Activated CD4-positive, alpha-beta T cell treated with anti-CD3 and anti-CD28 coated beads, Interleukin-2, amount 10 ng/mL, durations not matched to agents 24 days and 14 days (primary cell): Measurements from ENCODE around the gene PPP2R1B. TPM values are rescaled to one million over a fixed set of nuclear protein-coding genes. Genes with fewer than 3 reads are reported as not detected.

Experiments used
- DNase-seq: peaks from one replicate; pipeline ENCODE4 v3.0.0; 2022
- H3K27ac Mint-ChIP-seq: one replicate; pipeline ENCODE4 v1.8.0; 2022; ENCODE audit warnings: mild to moderate bottlenecking, mixed read lengths
- H3K27me3 Mint-ChIP-seq: one replicate; pipeline ENCODE4 v1.8.0; 2022; ENCODE audit warnings: mixed read lengths
- H3K36me3 Mint-ChIP-seq: one replicate; pipeline ENCODE4 v1.8.0; 2022; ENCODE audit warnings: low read depth, mild to moderate bottlenecking, mixed read lengths
- H3K4me1 Mint-ChIP-seq: one replicate; pipeline ENCODE4 v1.8.0; 2021; ENCODE audit warnings: mixed read lengths
- H3K4me3 Mint-ChIP-seq: one replicate; pipeline ENCODE4 v1.8.0; 2022; ENCODE audit warnings: mild to moderate bottlenecking, moderate library complexity, mixed read lengths
- H3K9me3 Mint-ChIP-seq: one replicate; pipeline ENCODE4 v1.8.0; 2021; ENCODE audit warnings: mixed read lengths
- intact Hi-C: fragments of 100-400 bp; cut with micrococcal nuclease; formaldehyde crosslinking; loops from one replicate; pipeline ENCODE4 v1.15.1; 2023
- total RNA-seq: library from RNA; stranded (reverse); gene quantifications from 2 replicates; pipeline ENCODE4 v1.2.3, GENCODE V29; 2022

Gene PPP2R1B
- total RNA-seq, 1 donor from 2014 or later: 63.2 TPM

DNA sequence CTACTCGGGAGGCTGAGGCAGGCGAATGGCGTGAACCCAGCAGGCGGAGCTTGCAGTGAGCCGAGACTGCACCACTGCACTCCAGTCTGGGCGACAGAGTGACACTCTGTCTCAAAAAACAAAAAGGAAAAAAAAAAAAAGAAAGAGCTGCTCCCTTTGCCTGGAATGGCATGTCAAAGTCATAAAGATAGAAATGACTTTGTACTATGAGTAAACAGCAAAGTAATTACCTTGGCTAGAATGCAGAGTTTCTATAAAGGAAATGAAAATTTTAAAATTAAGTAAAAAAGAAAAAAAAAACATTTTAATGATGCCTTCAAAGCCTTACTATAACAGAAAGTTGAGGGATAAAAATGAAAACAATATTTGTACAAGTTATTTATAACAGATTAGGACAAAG lies 10.1 kb downstream of the PPP2R1B start:
- no peaks in the 10 kb centered on the region for H3K9me3 Mint-ChIP-seq
- intact Hi-C loops: no loop called here
- H3K4me3 Mint-ChIP-seq: no peak overlapping the region
- H3K27me3 Mint-ChIP-seq: no peaks in the 10 kb centered on the region
- peaks cover 55% of the 10 kb centered on the region for H3K36me3 Mint-ChIP-seq
- DNase-seq: no peak
- no peak overlapping the region for H3K27ac Mint-ChIP-seq
- H3K4me1 Mint-ChIP-seq: no peaks in the 10 kb centered on the region

- H3K27me3 Mint-ChIP-seq: no peaks in the 10 kb centered on the region
- H3K4me1 Mint-ChIP-seq: no peaks in the 10 kb centered on the region
- peaks cover 55% of the 10 kb centered on the region for H3K36me3 Mint-ChIP-seq
- no peaks in the 10 kb centered on the region for H3K9me3 Mint-ChIP-seq
- no peak overlapping the region for H3K4me3 Mint-ChIP-seq
- no peak overlapping the region for H3K27ac Mint-ChIP-seq
- no peak for DNase-seq
- intact Hi-C loops: no loop called here
Measured at GRCh38 chr11:111749646-111750045, 16.5 kb downstream of the PPP2R1B start.

- DNase-seq: no peak
- H3K4me1 Mint-ChIP-seq: no peaks in the 10 kb centered on the region
- no peak overlapping the region for H3K27ac Mint-ChIP-seq
- intact Hi-C loops: no loop called here
- peaks cover 59% of the 10 kb centered on the region for H3K36me3 Mint-ChIP-seq
- no peaks in the 10 kb centered on the region for H3K27me3 Mint-ChIP-seq
- no peaks in the 10 kb centered on the region for H3K9me3 Mint-ChIP-seq
- no peak overlapping the region for H3K4me3 Mint-ChIP-seq
Measured at GRCh38 chr11:111748035-111748804, 18.0 kb downstream of the PPP2R1B start.

DNA sequence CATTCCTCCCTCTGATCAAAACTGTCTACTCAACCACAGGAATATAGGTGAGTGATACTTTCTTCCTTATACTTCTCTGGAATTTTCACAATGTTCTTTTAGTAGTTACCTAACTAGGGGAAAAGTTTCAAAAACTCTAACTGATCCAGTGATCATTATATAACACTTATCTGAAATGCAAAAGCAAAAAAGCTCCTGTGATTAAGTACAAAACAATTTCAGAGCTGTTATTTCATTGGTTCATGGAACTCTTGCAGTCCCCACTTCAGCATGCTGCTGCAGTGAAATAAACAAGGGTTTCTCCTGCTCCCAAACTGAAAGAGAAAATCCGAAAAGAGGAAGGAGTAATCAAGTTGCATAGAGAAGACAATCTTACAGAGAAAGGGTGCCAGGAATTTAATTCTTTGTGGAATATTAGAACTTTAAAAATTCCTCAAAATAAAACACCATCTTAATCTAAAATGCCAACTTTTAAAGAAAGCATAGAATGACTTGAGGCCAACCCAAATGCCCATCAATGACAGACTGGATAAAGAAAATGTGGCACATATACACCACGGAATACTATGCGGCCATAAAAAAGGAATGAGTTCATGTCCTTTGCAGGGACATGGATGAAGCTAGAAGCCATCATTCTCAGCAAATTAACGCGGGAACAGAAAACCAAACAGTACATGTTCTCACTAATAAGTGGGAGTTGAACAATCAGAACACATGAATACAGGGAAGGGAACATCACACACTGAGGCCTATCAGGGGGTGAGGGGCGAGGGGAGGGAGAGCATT lies 20.3 kb downstream of the PPP2R1B start:
- Mint-ChIP-seq H3K4me3 (no peak overlapping the region), H3K36me3 (peaks cover 66% of the 10 kb centered on the region), H3K4me1 (no peaks in the 10 kb centered on the region), H3K27me3 (no peaks in the 10 kb centered on the region), H3K27ac (no peak overlapping the region), H3K9me3 (no peaks in the 10 kb centered on the region)
- intact Hi-C loops: no loop called here
- no peak for DNase-seq

- Mint-ChIP-seq H3K27me3 (no peaks in the 10 kb centered on the region), H3K36me3 (peaks cover 64% of the 10 kb centered on the region), H3K27ac (no peak overlapping the region), H3K4me3 (no peak overlapping the region), H3K9me3 (no peaks in the 10 kb centered on the region), H3K4me1 (peaks cover 1% of the 10 kb centered on the region)
- no peak for DNase-seq
- intact Hi-C loops: no loop called here
Measured at GRCh38 chr11:111743700-111744099, 22.5 kb downstream of the PPP2R1B start.

GRCh38 chr11:111741751-111742150 lies 24.4 kb downstream of the PPP2R1B start:
- intact Hi-C loops: no loop called here
- peaks cover 54% of the 10 kb centered on the region for H3K36me3 Mint-ChIP-seq
- H3K27ac Mint-ChIP-seq: no peak overlapping the region
- no peaks in the 10 kb centered on the region for H3K9me3 Mint-ChIP-seq
- no peaks in the 10 kb centered on the region for H3K27me3 Mint-ChIP-seq
- H3K4me3 Mint-ChIP-seq: no peak overlapping the region
- DNase-seq: no peak
- peaks cover 1% of the 10 kb centered on the region for H3K4me1 Mint-ChIP-seq

DNA sequence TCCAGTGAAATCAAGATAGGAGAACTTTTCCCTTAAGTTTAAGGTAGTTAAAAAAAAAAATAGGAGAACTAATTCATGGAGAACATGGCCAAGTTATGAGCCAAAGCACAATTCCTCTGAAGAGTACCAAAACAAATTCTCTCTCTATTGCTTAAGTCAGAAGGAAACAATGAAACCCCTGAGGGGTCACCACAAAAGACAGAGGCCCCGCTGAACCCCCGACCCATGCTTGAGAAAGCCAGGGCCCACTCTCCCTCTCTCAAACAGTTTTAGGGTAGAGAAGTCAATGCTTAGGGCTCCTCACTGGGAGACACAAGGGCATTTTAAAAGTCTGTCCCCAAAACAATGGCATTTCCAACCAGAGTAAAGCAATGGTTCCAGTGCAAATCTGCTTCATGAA lies 26.9 kb downstream of the PPP2R1B start:
- intact Hi-C loops: no loop called here
- Mint-ChIP-seq H3K4me1 (peaks cover 1% of the 10 kb centered on the region), H3K27ac (no peak overlapping the region), H3K4me3 (no peak overlapping the region), H3K9me3 (no peaks in the 10 kb centered on the region), H3K36me3 (peaks cover 36% of the 10 kb centered on the region), H3K27me3 (no peaks in the 10 kb centered on the region)
- DNase-seq: no peak

DNA sequence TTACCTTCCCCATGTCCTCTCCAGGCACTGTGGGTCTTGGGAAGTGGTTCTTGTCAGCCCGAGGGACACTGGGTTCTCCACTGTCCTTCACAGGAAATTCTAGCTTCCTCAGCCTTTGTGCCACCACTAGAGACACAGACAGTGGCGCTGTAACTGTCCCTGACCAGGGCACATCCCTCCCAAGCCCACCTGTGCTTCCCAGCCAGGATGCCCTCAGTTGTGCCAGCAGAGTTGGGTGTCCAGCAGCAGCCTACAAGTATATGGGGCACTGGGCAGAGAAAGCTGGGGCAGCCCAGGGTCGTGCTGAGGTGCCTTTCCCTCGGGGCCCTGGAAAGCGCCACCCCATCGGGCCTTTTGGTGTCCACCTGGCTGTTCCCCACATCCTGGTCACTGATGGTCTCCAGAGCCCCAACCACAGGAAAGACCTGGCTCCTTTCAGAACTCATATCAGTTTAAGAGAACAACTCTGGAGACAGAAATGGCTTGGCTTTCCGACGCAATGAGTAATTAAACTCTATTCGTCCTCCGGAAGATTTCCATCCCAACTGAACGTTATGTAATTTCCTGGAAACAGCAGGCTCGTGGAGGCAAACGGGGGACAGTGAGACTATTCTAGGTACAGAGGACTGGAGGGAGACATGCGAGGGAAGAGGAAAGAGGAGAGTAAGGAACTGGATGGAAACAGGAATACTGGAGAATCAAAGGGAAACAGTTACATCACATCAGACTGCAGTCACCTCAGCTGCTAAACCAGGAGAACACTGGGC lies 28.6 kb downstream of the PPP2R1B start:
- Mint-ChIP-seq H3K9me3 (no peaks in the 10 kb centered on the region), H3K27me3 (no peaks in the 10 kb centered on the region)
- intact Hi-C loops: no loop called here

GRCh38 chr11:111736621-111737443 lies 29.4 kb downstream of the PPP2R1B start:
- H3K27ac Mint-ChIP-seq: no peak overlapping the region
- no peak overlapping the region for H3K4me3 Mint-ChIP-seq
- H3K4me1 Mint-ChIP-seq: peaks cover 1% of the 10 kb centered on the region
- no peaks in the 10 kb centered on the region for H3K27me3 Mint-ChIP-seq
- intact Hi-C loops: no loop called here
- H3K9me3 Mint-ChIP-seq: no peaks in the 10 kb centered on the region
- no peak for DNase-seq
- H3K36me3 Mint-ChIP-seq: peaks cover 21% of the 10 kb centered on the region

More for the DNA sequence above, 28.6 kb downstream of the PPP2R1B start:
- Mint-ChIP-seq H3K36me3 (peaks cover 25% of the 10 kb centered on the region), H3K4me1 (peaks cover 1% of the 10 kb centered on the region), H3K27ac (no peak overlapping the region), H3K4me3 (no peak overlapping the region)
- no peak for DNase-seq

DNA sequence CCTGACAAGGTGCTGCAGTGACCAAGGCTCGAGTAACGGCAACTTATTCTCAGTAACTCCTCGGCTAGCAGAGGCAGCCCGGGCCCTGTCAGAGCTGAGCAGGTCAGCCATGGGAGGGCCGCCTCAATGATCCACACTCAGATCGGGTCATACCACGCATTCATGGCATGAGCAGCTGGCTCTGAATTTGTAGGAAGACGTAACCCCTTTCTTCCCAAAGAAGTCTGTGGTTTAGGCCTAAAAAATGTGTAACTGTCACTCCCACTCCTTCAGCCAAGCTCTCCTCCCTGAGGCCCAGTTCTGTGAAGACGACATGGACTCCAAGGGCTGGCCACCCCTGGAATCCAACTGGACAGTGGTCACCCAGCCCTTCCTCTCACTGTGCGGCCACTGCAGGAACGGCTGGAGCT lies 30.0 kb downstream of the PPP2R1B start:
- no peak overlapping the region for H3K4me3 Mint-ChIP-seq

DNA sequence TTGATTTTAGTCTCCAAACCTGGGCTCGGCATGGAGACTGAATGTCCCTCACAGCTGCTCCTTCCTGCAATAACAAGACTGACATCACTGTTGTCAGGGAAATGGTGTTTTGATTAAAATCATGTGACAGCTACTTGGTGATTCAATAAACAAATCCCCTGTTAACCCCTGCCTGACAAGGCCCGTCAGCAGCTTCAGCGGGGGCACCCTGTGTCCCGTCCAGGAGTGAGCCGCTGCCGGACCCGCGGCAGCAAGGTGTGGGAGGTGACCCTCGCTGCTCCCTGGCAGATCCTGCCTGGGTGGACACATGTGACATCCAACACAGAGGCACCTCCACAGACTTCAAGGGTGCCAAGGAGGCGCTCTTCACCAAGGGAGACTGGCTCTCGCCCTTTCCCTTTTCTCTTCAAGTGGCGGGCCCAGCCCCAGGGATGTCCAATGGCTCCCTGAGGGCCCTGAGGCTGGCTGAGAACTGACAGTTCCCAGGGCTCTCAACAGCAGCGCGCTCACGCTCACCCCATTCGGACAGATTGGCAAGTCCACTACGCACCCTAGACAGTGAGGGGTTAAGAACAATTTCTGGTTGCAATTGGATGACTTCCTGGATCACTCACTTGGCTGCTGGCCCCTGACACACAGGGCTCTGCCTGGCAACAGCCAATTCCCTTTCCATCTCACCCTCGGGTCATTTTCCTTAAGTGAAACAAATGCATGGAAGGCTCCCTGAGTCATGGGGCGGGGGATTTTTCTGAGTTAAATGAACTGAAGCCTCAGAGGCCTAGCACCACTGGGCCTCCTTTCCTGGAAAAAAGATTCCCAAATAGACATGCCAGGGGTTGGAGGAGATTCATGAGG lies 30.7 kb downstream of the PPP2R1B start:
- Mint-ChIP-seq H3K27me3 (no peaks in the 10 kb centered on the region), H3K27ac (peak overlapping the region; percentile 15), H3K9me3 (no peaks in the 10 kb centered on the region), H3K4me3 (no peak overlapping the region), H3K4me1 (peaks cover 1% of the 10 kb centered on the region), H3K36me3 (peaks cover 8% of the 10 kb centered on the region)
- DNase-seq: no peak
- intact Hi-C loops: no loop called here

More for the DNA sequence above, 30.0 kb downstream of the PPP2R1B start:
- no peak overlapping the region for H3K27ac Mint-ChIP-seq
- no peaks in the 10 kb centered on the region for H3K27me3 Mint-ChIP-seq
- H3K9me3 Mint-ChIP-seq: no peaks in the 10 kb centered on the region
- peaks cover 1% of the 10 kb centered on the region for H3K4me1 Mint-ChIP-seq
- intact Hi-C loops: no loop called here
- peaks cover 15% of the 10 kb centered on the region for H3K36me3 Mint-ChIP-seq
- DNase-seq: no peak

DNA sequence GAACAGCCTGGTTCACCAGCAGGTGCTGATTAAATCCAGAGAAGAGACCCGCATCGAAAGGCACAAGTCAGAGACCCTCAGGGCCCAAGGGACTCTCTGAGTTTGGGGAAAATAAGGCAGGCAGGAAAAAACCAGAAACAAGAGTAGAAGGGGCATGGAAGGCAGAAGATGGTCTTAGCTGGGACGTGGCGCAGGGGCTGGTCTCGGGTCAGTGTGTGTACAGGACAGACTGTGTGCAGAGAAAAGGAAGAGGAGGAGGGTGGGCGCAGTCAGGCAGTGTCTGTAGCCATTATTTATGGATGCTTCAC lies 31.3 kb downstream of the PPP2R1B start:
- Mint-ChIP-seq H3K27ac (no peak overlapping the region), H3K4me3 (no peak overlapping the region), H3K36me3 (peaks cover 6% of the 10 kb centered on the region), H3K4me1 (peaks cover under 1% of the 10 kb centered on the region), H3K9me3 (no peaks in the 10 kb centered on the region), H3K27me3 (no peaks in the 10 kb centered on the region)
- intact Hi-C loops: no loop called here
- DNase-seq: no peak
